Brain microvascular endothelial cell (primary cell): ENCODE measurements around the gene DCAF11.

Experiments used
- DNase-seq: peaks from one replicate; pipeline ENCODE4 v3.0.0-alpha.2; 2020
- H3K27ac ChIP-seq: fragments of 250-450 bp; sonication (Bioruptor Pico); 2 replicates; pipeline ENCODE4 v1.5.1; 2020; ENCODE audit warnings: mild to moderate bottlenecking, moderate library complexity
- H3K27me3 ChIP-seq: fragments of 250-450 bp; sonication (Bioruptor Pico); replicated peaks from 2 replicates; pipeline ENCODE4 v1.5.1; 2020; ENCODE audit warnings: mild to moderate bottlenecking
- H3K36me3 ChIP-seq: fragments of 250-450 bp; sonication (Bioruptor Pico); replicated peaks from 2 replicates; pipeline ENCODE4 v1.5.1; 2020; ENCODE audit warnings: mild to moderate bottlenecking
- H3K4me3 ChIP-seq: 2 replicates; pipeline ENCODE4 v1.5.1; 2011; ENCODE audit warnings: low read depth, mild to moderate bottlenecking, control low read depth, low read length, moderate library complexity
- in situ Hi-C: cut with HindIII; loops from 2 replicates; pipeline ENCODE4 v1.10.0; 2017; ENCODE audit warnings: low sequenced_read_pairs, low pct_ligation_motif_present
- TF ChIP-seq, protein P1 (sequence below): IDR thresholded peaks from 2 replicates; pipeline ENCODE4 v1.5.1; 2011; ENCODE audit warnings: low read depth, mild to moderate bottlenecking, moderate library complexity, low read length, control low read depth, inconsistent platforms; ENCODE audit errors: missing control alignments

DCAF11 gene

DNA sequence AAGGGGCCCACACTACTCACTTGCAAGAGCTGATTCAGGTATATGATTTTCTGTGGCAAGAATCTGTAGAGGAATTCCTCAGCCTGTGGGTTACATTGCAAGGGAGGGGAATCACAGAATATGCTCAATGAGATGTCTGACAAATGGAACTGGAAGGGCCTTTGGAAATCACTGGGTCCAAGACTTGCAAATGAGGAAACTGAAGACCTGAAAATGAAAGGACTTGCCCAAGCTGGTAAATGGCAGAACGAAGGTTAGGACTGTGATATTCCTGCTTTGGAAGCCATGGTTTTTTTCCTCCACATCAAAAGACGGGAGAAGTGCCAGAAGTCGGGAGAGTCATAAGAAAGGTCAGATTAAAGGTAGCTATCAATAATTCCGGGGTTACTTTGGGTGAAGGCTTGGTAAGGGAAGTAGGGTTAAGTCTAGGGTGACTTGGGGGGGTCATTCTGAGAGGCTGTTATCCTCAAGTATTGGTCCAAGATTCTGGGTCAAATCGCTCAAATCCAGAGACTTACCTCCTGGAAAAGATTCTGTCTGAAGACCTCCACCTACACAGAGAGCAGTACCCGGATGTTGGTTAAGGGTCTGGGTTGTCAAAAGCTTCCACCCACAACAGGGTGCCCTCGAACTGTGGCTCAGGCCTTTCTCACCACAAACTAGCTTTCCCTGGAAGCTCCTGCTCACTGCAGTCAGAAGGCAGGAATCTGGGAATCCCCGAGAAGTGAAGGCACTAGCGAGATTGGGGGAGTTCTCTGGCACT lies 31.3 kb downstream of the DCAF11 start:
- H3K4me3 ChIP-seq = peak overlapping the region; percentile 91
- H3K36me3 ChIP-seq = peaks cover 20% of the 10 kb centered on the region
- no peaks in the 10 kb centered on the region for H3K27me3 ChIP-seq
- H3K27ac ChIP-seq = peak overlapping the region; percentile 82
- TF ChIP-seq, protein P1, sequence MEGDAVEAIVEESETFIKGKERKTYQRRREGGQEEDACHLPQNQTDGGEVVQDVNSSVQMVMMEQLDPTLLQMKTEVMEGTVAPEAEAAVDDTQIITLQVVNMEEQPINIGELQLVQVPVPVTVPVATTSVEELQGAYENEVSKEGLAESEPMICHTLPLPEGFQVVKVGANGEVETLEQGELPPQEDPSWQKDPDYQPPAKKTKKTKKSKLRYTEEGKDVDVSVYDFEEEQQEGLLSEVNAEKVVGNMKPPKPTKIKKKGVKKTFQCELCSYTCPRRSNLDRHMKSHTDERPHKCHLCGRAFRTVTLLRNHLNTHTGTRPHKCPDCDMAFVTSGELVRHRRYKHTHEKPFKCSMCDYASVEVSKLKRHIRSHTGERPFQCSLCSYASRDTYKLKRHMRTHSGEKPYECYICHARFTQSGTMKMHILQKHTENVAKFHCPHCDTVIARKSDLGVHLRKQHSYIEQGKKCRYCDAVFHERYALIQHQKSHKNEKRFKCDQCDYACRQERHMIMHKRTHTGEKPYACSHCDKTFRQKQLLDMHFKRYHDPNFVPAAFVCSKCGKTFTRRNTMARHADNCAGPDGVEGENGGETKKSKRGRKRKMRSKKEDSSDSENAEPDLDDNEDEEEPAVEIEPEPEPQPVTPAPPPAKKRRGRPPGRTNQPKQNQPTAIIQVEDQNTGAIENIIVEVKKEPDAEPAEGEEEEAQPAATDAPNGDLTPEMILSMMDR = no peak
- in situ Hi-C loops = no loop called here
- no peak for DNase-seq

DNA sequence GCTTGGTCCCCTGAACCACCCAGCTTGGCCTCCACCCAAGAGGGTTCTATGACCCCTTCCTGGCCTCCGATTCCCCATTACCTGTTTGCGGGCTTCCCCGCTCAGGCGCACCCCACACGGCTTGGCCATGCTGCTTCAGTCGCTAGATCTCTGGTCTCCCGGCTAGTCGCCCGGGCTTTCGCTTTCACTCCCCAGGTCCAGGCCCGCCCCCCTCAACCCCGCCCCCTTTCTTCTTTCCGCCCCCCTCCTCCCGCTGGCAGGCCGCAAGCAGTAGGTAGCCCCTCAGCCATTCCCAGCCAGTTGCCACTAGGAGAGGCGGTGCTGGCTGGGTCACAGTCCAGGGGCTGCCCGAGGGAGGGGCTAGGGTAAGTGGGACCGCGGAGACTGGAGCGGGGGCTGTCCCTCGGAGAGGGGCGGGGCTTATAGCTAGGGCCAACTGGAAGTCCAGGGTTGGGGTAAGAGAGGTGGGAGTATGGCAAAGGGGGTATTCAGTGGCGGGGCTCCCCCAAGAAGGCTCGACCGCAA lies 31.9 kb downstream of the DCAF11 start, which contains the start of gene PSME2:
PSME2 (minus strand) TSS at position 158 of the 525 bp plus-strand sequence; CDS start at position 129, 29 bp downstream.
- TF ChIP-seq, protein P1 = peak; percentile 2
- peak within 1 kb of the TSS; percentile 91 for H3K4me3 ChIP-seq
- DNase-seq = peak; percentile 96
- peaks cover 27% of the 10 kb centered on the region for H3K36me3 ChIP-seq
- in situ Hi-C loops = no loop called here
- H3K27ac ChIP-seq = peak within 1 kb of the TSS; percentile 82
- H3K27me3 ChIP-seq = no peaks in the 10 kb centered on the region

DNA sequence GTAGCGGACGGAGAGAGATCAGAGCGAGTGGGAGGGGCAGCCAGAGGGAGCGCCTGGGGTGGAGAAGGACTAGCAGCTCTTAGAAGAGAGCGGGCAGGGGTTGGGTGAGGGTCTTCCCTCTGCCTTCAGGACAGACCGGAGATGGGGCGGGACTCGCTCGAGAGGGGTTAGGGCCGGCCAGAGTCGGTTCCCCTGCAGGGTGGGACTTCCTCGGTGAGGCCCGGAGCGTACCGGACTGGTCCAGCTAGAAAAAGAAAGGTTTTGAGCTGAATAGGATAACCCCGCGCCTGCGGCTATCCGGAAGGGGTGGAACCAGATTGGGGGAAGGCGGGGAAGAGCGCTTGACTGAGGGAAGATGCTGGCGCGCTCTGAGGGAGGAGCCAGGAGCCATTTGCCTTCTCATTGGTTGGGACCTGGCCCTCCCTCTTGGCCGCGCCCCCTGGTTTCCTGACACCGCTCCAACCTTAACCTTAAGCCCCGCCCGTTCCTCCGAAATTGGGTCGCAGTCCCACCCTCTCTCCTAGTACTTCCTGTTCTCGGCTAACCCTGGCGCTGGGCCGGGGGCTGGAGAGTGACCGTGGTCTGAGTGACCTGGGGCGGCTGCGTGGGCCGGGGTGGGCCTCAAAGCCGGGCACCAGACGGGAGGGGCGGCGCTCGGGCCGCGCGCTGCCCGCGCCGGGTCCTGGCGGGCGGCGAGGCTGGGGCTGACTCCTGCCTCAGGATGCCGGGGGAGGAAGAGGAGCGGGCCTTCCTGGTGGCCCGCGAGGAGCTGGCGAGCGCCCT lies 32.6 kb downstream of the DCAF11 start, which contains the start of gene RNF31:
RNF31 (plus strand) TSS at position 521 of the 783 bp plus-strand sequence; CDS start at position 722, 201 bp downstream.
- in situ Hi-C loops = no loop called here
- H3K36me3 ChIP-seq = peaks cover 33% of the 10 kb centered on the region
- TF ChIP-seq, protein P1 = no peak
- DNase-seq = peak; percentile 97
- H3K4me3 ChIP-seq = peak within 1 kb of the TSS; percentile 91
- peak within 1 kb of the TSS; percentile 82 for H3K27ac ChIP-seq
- no peaks in the 10 kb centered on the region for H3K27me3 ChIP-seq

GRCh38 chr14:24147761-24148428 lies 33.3 kb downstream of the DCAF11 start:
- Histone ChIP-seq H3K27ac (peak overlapping the region; percentile 46), H3K4me3 (peak overlapping the region; percentile 91), H3K36me3 (peaks cover 38% of the 10 kb centered on the region), H3K27me3 (no peaks in the 10 kb centered on the region)
- TF ChIP-seq, protein P1 = no peak
- DNase-seq = no peak
- in situ Hi-C loops = no loop called here

GRCh38 chr14:24149302-24149969 lies 34.9 kb downstream of the DCAF11 start:
- in situ Hi-C loops = no loop called here
- Histone ChIP-seq H3K4me3 (no peak overlapping the region), H3K27ac (no peak overlapping the region), H3K36me3 (peaks cover 33% of the 10 kb centered on the region), H3K27me3 (no peaks in the 10 kb centered on the region)
- DNase-seq = no peak
- TF ChIP-seq, protein P1 = no peak
